ENCODE measurements around the gene PTPDC1.

The PTPDC1 gene

DNA sequence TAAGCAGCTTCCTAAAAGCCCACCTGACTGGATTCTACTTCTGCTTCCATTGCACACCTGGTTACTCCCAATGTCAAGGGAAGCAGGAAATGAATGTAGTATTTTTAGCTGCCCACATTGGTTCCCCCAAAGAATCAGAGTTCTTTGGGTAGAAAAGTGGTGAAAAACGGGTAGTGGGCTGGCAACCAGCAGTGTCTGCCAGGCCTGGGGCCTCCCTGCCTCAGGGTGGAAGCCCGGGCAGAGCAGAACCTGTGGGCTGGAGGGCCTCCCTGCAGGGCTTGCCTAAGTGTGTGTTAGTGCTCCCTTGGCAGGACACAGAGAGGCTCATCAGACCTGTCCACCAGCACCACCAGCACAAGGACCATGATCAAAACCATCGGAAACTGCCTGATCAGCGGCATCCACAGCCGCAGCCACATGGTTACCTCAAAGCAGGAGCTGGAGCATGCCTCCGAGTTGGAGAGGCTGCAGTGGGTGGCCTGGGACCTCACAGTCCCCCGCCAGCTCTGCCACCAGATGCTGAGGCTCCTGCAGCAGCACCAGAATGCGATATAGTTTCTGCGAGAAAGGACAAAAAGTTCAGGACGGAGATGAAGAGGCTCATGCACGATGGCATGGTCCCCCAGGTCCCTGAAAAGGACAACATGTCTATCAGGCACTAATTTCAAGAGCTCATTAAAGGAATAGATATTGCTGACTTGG, 72.2 kb downstream of the PTPDC1 start:
- no peak for DNase-seq (ENCODE audit: extremely low read depth, insufficient read length)
- Histone ChIP-seq H3K36me3 (ENCODE audit: control insufficient read depth, insufficient read depth, low read length) (no peaks in the 10 kb centered on the region), H3K27me3 (replicated peaks; ENCODE audit: control insufficient read depth, insufficient read depth, low read length) (no peaks in the 10 kb centered on the region), H3K4me3 (replicated peaks; ENCODE audit: low read depth, low read length) (no peak overlapping the region)
- TF ChIP-seq, protein P1, sequence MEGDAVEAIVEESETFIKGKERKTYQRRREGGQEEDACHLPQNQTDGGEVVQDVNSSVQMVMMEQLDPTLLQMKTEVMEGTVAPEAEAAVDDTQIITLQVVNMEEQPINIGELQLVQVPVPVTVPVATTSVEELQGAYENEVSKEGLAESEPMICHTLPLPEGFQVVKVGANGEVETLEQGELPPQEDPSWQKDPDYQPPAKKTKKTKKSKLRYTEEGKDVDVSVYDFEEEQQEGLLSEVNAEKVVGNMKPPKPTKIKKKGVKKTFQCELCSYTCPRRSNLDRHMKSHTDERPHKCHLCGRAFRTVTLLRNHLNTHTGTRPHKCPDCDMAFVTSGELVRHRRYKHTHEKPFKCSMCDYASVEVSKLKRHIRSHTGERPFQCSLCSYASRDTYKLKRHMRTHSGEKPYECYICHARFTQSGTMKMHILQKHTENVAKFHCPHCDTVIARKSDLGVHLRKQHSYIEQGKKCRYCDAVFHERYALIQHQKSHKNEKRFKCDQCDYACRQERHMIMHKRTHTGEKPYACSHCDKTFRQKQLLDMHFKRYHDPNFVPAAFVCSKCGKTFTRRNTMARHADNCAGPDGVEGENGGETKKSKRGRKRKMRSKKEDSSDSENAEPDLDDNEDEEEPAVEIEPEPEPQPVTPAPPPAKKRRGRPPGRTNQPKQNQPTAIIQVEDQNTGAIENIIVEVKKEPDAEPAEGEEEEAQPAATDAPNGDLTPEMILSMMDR (IDR thresholded peaks at IDR 0.05; ENCODE audit: insufficient read depth, low read length, poor library complexity, severe bottlenecking), result no peak

DNA sequence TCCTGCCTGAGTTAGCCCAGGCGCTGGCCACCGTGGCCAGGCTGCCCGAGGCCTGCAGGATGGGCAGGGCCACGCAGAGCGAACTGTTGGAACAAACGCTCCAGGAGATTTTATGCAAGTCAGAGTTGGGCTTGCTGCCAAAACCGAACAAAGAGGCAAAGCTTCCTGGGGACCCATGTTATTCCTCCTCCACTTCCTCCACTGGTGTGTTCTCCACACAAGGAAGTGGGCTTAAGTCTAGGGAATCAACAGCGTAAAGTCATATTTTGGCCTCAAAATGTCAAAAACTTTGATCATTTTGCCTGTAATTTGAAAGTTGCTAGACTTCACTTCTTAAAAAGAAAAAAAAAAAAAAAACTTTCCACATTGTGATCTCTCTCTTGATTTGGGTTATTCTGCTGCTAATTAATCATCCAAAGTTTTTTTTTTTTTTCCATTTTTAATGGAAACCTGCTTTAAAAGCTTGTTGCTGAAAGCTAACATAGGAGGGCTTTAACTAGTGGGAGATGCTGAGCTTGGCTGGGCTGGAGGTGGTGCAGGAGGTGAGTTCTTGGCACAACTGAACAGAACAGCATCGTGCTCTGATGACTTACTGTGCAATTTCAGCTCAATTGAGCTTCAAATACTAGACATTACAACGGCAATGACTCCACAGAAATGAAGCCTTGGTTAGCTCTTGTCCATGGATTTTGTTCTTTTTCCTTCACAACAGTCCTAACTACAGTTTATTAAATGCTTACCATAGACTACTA, 73.0 kb downstream of the PTPDC1 start:
- DNase-seq (ENCODE audit: extremely low read depth, insufficient read length), result no peak

More for the DNA sequence above, 73.0 kb downstream of the PTPDC1 start:
- TF ChIP-seq, protein P1 (IDR thresholded peaks at IDR 0.05; ENCODE audit: insufficient read depth, low read length, poor library complexity, severe bottlenecking), result no peak
- Histone ChIP-seq H3K4me3 (replicated peaks; ENCODE audit: low read depth, low read length) (no peak overlapping the region), H3K27me3 (replicated peaks; ENCODE audit: control insufficient read depth, insufficient read depth, low read length) (no peaks in the 10 kb centered on the region), H3K36me3 (ENCODE audit: control insufficient read depth, insufficient read depth, low read length) (no peaks in the 10 kb centered on the region)

Measured in GM06990 (cell line).